HFF-Myc (cell line): ENCODE results near the gene MLLT10.

Source experiments
- DNase-seq: peaks from one replicate; pipeline ENCODE4 v3.0.0-alpha.2; 2011; ENCODE audit warnings: low read depth; ENCODE audit errors: extremely low read depth
- H3K4me3 ChIP-seq: replicated peaks from 2 replicates; pipeline ENCODE4 v1.5.1; 2011; ENCODE audit warnings: low read depth, mild to moderate bottlenecking, control low read depth, low read length
- CTCF ChIP-seq: IDR thresholded peaks from 2 replicates; pipeline ENCODE4 v1.5.1; 2012; ENCODE audit warnings: mild to moderate bottlenecking, low read depth, low read length, control low read depth; ENCODE audit errors: missing control alignments

The MLLT10 gene

GRCh38 chr10:21661935-21662334 is 127.9 kb downstream of the MLLT10 start:
- H3K4me3 ChIP-seq, result no peak overlapping the region
- TF ChIP-seq CTCF, result no peak
- DNase-seq, result no peak

- no peak for DNase-seq
- no peak overlapping the region for H3K4me3 ChIP-seq
- TF ChIP-seq CTCF, result no peak
Observed at GRCh38 chr10:21662635-21663034, 128.6 kb downstream of the MLLT10 start.

- no peak for DNase-seq
Observed at GRCh38 chr10:21668831-21669230, 134.8 kb downstream of the MLLT10 start.

GRCh38 chr10:21670391-21670790 is 136.4 kb downstream of the MLLT10 start:
- TF ChIP-seq CTCF, result no peak
- DNase-seq, result no peak
- no peak overlapping the region for H3K4me3 ChIP-seq

More at GRCh38 chr10:21668831-21669230, 134.8 kb downstream of the MLLT10 start:
- TF ChIP-seq CTCF, result no peak
- no peak overlapping the region for H3K4me3 ChIP-seq

GRCh38 chr10:21673668-21674067 is 139.6 kb downstream of the MLLT10 start:
- no peak overlapping the region for H3K4me3 ChIP-seq
- no peak for DNase-seq
- no peak for TF ChIP-seq CTCF

- peak; percentile 61 for TF ChIP-seq CTCF
- H3K4me3 ChIP-seq, result no peak overlapping the region
- no peak for DNase-seq
Observed at GRCh38 chr10:21675157-21675796, 141.2 kb downstream of the MLLT10 start.

- no peak for TF ChIP-seq CTCF
- DNase-seq, result no peak
- H3K4me3 ChIP-seq, result no peak overlapping the region
Observed at GRCh38 chr10:21677551-21677950, 143.5 kb downstream of the MLLT10 start.
